GM08714 (cell line): ENCODE data around the gene STUM.
A peak's percentile ranks its signal among the peaks of the same experiment; 100 is the strongest.

Experiments used
- H3K4me3 ChIP-seq: fragments of 200-500 bp; sonication (Bioruptor generic); 2 replicates; pipeline ENCODE4 v1.5.1; 2014; ENCODE audit warnings: mild to moderate bottlenecking, low read length, inconsistent platforms
- ZNF274 ChIP-seq: IDR thresholded peaks from 2 replicates; pipeline ENCODE4 v1.6.1; 2012; ENCODE audit warnings: mild to moderate bottlenecking, low read depth, low read length

The STUM gene

DNA sequence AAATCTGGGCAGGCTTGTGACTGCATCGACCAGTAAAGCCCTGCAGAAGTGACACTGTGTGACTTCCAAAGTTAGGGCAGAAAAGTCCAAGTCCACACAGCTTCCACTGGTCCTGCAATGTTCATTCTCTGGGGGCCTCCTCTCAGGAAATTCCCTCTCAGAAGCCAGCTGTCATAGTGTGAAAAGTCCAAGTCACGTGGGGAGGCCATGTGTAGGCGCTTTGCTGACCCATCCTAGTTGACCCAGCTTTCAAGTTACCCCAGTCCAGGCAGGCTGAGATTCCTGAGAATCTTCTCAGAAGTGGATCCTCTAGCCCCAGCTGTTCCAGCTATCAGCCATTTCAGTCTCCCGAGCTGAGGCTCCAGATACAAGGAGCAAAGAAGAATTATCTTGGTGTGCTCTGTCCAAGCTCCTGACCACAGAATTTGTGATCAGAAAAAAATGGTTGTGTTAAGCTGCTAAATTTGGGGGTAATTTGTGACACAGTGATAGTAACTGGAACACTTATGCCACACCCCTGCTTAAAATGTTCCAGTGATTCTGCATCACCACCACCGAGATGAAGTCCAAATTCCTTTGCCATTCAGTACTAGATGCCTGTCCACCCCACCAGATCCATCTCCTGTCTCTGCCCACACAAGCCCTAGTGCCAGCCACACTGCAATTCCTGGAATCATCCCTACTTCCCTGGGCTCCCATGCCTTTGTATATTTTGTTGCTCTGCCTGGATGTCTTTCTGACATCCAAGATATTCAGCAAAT, 2.5 kb upstream of the STUM start:
- H3K4me3 ChIP-seq, result no peak overlapping the region
- no peak for TF ChIP-seq ZNF274

DNA sequence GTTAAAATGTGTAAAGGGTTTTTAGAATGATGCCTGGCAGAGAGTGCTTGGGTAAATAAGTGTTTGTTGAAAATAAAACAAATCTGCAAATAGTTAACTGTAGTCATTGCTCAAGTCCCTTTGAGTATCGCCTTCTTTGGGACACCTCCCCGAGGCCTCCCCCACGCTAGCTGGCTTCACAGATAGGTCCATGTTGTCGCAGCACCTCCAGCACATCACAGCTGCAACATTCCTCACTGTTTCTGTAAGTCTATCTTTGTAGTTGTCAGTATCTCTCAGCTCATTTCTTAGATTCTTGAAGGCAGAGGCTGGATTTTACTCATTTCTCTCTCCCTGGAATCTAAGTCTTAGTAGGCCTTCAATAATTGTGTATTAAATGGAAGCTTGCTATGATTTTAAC, 1.6 kb upstream of the STUM start:
- no peak for TF ChIP-seq ZNF274
- no peak overlapping the region for H3K4me3 ChIP-seq

DNA sequence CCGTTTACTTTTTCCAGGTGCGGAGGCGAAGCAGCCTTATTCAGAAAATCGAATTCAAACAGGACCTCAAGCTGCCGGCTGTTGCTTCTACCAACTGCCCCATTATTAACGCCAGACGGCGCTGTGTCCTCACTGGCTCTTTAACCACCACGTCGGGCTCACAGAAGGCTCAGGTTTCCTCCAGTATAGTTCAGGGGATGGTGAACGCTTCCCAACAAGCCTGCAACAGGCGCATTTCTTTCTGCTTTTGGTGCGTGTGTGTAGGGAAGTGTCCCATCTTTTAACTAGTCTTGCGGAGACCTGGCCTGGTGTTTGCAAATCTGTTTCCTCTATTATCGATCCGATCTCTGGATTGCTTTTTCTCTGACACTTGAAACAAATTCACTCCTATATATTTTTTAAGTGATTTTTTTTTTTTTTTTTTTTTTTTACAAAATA, 791 bp upstream of the STUM start:
- no peak for TF ChIP-seq ZNF274
- no peak overlapping the region for H3K4me3 ChIP-seq

DNA sequence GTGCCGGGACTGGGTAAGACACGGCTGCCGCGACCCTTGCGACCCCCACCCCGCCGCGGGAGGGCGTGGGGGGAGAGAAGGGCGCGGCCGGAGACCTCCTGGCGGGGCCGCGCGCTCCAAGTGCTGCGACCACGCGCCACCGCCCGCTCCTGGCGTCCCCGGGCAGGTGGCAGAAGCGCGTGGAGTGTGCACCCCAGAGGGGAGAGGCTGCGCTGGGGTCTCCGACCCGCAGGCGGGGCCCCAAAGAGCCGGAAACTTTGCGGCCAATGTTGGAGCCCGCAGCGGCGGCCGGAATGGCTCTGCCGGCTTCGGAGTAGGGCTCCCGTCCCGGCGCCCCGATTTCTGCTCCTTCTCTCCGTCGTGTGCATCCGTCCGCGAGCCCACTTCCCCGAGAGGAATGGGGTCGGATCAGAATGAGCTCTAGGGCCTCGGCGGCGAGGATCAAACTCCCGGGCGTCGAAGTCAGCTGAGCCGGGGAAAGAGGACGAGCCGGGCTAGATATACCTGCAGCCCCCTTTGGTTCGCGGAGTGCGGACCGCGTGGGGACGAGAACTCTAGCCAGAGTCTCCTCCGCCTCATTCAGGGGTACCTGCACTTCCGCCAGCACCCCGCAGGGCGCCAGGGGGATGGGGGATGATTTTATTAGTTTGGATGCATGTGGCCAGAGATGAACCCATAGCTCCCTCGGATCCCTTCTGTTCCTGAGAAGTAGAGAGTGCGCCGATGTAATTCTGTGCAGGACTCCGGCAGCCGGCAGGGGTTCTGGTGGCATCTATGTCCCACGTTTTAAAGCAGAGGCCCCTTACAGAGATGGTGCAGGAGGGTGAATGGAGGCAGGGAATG, 751 bp downstream of the STUM start:
- no peak for TF ChIP-seq ZNF274
- peak overlapping the region; percentile 30; the same call in 1 of the 2 replicates for H3K4me3 ChIP-seq

DNA sequence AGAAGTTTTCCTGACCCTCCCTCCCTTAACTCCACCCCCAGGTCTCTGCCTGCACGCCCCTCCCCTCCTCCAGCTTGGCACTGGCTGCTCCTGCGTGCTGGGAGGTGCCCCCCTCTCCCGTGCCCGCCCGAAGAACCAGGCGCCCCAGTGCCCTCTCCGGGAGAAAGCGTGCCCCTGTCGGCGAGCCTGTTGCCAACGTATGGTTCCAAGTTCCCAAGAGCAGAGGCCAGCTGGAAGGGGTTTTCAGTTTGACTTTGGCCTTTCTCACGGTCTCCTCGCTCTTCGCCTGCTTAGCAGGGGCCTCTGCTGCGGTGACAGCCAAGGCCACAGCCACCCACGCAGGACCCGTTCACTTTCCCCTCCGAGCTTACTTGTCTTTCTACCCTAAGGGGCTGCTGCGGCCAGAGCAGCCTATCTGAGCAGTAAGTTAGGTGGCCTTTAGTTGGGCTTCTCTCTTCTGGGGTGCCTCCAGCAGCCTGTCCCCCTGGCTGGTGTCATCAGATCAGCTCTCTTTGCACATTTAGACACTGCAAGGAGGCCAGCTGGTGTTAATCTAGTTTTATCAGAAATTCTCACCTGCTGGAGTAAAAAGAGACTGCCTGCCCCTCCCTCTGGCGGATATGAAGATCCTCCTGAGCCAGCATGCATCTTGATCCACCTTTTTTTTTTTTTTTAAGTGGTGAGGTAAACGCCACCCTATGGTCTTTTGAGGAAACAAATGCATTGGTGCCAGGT, 1.5 kb downstream of the STUM start:
- H3K4me3 ChIP-seq, result no peak overlapping the region
- TF ChIP-seq ZNF274, result no peak

DNA sequence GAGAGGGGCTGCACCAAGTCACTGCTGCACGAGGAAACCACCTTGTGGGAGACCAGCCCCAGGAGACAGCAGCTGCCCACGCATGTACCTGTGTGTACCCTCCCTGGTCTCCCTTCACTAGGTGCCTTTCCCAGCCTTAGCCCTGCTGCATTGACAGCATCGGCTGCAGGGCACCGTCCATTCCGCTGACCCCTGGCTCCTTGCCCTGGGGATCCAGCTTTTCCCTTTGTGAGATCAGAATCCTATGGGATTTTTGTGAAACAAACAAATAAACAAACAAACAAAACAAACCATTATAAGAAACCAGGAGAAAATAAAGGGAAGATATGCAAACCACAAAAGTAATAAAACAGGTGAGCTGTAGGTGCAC, 2.1 kb downstream of the STUM start:
- no peak for TF ChIP-seq ZNF274
- no peak overlapping the region for H3K4me3 ChIP-seq

DNA sequence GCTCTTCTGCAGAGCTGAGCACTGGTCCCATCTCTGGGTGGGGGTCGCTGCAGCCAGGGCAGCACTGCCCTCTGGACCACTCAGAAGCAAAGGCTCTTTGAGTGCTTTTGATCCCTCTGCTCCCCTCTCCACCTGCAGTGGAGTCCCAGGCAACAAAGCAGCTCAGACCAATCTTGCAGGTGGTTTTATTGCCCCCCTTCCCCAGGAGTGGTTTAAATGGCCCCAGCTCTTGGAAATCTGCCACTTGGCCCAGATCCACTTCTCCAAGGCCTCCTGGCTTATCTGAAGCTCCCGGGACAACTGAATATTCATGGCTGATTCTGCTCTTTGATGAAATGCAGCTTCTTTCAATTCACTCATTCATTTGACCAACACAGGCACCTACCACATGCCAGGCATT, 2.7 kb downstream of the STUM start:
- TF ChIP-seq ZNF274, result no peak
- H3K4me3 ChIP-seq, result no peak overlapping the region

DNA sequence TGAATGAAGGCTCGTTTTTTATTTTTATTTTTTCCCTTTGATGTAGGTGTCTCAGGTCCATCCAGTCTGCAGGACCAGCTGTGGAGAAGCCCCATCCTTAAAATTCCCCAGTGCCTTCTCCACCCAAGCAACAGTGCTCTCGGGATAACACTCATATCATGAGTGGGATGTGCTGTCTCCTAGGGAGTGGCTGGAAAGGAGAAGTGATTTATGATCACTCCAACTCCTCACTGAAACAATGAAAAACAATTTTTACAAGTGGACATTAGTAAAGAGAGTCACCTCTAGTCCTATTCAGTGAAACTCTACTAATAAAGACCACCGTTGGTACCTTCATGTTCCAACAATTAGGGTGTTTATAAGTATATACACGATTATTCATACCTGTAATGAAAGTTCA, 3.5 kb downstream of the STUM start:
- no peak overlapping the region for H3K4me3 ChIP-seq
- TF ChIP-seq ZNF274, result no peak

DNA sequence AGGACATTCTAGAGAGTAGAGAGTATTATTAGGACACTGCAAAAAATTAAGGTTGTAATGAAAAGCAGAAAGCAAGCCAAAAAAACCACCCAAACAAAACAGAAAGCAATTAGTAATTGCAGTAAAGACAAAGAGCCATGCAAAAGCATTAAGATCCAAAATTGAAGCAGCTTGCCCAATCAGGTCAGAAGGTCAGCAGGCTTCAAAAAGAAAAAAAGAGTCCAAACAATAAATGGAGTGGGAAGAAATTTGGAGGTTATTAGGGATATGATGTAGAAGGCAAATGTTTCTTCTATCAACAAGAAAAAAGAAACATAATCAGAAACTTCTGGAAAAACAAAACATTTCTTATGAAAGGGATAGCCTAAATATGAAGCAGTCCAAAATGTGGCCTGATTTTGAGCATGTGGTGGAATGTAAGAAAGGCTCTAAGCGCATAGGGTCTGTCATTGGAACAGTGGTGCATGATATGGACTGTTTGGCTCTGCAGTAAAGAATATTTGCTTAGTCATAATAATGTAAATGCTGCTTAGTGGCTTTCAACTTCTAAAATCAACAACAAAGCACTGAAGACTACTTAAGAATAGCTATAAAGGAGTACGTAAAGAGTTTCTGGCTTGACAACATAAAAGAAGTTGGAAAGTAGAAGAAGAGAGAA, 4.8 kb downstream of the STUM start:
- H3K4me3 ChIP-seq, result no peak overlapping the region
- TF ChIP-seq ZNF274, result no peak

DNA sequence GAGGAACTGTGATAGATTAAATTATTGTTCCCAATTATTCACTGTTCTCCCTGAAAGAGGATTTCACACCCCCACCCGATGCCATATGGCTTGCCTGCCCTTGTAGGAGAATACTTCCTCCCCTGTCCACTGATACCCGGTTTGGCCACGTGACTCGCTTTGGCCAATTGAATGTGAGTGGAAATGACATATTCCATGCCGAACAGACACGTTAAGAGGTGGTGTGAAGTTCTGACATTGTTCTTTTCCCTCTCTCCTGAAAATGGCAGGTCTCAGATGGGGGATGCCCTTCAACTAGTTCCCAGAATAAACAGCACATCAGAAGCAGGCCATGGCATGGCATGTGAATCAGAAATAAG, 5.3 kb downstream of the STUM start:
- TF ChIP-seq ZNF274, result no peak
- no peak overlapping the region for H3K4me3 ChIP-seq

DNA sequence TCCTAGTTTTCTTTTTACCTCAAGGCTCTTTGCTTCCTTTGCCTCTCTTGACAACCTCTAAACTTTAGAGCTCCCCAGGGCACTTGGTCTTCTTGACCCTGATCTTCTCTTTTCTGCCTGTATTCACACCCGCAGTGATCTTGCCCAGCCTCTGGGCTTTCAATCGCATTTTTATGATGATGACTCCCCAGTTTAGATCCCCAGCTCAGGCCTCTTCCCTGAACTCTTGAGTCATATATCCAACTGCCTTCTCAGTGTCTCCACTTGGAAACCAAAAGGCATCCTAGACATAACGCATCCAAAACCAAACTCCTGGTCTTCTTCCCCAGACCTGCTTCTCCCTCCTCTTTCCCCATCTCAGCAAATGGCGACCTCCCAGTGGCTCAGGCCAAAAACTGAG, 6.5 kb downstream of the STUM start:
- TF ChIP-seq ZNF274, result no peak
- H3K4me3 ChIP-seq, result no peak overlapping the region

DNA sequence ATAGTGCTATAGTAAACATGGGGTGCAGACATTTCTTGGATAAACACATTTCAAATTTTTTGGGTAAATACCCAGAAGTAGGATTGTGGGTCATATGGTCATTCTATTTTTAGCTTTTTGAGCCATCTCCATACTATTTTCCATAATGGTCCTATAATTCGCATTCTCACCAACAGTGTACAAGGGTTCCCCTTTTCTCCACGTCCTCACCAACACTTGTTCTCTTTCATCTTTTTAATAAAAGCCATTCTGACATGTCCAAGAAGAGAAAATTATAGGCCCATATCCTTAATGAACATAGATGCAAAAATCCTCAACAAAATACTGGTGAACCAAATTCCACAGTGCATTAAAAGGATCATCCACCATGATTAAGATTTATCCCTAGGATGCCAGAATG, 8.9 kb downstream of the STUM start:
- TF ChIP-seq ZNF274, result no peak
- no peak overlapping the region for H3K4me3 ChIP-seq

DNA sequence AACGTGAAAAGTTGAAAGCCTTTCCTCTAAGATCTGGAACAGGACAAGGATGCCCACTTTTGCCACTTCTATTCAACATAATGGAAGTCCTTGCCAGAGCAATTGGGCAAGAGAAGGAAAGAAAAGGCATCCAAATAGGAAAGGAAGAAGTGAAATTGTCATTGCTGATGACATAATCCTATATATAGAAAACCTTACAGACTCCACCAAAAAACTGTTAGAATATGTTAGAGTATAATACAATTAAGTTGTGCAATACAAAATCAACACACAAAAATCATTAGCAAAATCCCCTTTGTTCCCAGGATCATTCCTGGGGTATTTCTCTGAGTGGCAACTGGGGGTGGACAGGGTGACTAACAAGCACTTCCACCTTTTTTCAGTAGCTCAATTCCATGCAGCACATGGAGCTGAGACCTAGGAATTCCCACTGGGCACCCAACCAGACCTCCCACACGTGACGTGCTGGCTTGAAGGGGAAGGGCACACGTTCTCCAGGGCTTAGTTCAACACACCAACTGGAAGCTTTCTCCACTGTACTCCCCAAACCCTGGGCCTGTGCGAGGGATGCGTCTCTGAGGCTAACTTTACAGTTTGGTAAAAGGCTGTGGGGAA, 9.6 kb downstream of the STUM start:
- no peak overlapping the region for H3K4me3 ChIP-seq
- no peak for TF ChIP-seq ZNF274

DNA sequence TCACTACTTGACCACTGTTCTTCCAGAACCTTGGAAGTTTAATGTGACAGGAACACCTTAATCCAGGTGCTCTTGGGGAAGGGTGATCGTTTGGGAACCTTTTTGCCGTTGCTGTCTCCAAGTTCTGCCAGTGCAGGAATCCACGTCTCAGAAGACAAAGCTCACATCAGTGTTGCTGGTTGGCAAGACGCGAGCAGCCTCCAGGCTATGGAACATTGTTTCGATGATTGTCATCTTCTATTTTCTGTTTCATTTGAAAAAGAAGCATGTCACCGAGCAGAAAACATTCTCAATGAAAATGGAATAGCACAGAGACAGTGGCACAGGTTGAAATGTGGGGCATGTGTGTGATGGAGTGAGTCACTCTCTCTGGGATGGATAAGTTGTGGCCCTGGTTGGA, 11.7 kb downstream of the STUM start:
- TF ChIP-seq ZNF274, result no peak
- H3K4me3 ChIP-seq, result no peak overlapping the region

DNA sequence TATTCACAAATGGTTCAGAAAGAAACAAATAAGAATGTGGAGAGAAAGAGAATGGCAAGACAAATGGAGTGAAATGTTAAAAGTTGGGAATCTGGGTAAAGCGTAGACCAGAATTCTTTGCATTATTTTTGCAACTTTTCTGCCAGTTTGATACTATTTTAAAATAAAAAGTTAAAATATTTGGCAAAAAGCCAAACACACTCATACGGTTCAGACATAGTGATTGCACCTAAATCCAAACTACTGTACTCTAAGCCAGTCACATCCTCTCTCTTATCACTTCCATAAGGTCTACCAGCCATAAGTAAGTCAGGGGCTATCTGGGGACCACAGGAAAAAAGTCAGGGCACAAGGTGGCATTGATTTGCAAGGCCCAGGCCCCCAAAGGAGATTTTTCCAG, 14.4 kb downstream of the STUM start:
- no peak for TF ChIP-seq ZNF274
- H3K4me3 ChIP-seq, result no peak overlapping the region
